KOPT-K1 (cell line): ENCODE data around the gene ACRBP.

Experiments used
- H3K27ac ChIP-seq: fragments of 200-600 bp; sonication (generic); 2 replicates; pipeline ENCODE4 v1.5.1; 2016; ENCODE audit warnings: antibody characterized with exemption, mild to moderate bottlenecking, low read depth, low read length; ENCODE audit not compliant: poor library complexity, severe bottlenecking
- H3K36me3 ChIP-seq: fragments of 200-600 bp; sonication (generic); 2 replicates; pipeline ENCODE4 v1.5.1; 2017; ENCODE audit warnings: antibody characterized with exemption, mild to moderate bottlenecking, low read length, moderate library complexity; ENCODE audit not compliant: insufficient read depth
- H3K9me3 ChIP-seq: fragments of 200-600 bp; sonication (generic); 2 replicates; pipeline ENCODE4 v1.5.1; 2017; ENCODE audit warnings: antibody characterized with exemption, low read length, mild to moderate bottlenecking; ENCODE audit not compliant: insufficient read depth, poor library complexity, severe bottlenecking

ACRBP gene

GRCh38 chr12:6662906-6663742, 15.9 kb upstream of the ACRBP start, which contains the start of gene ING4:
ING4 (minus strand) TSS chr12:6663119; CDS start chr12:6663101, 18 bp downstream.
- Histone ChIP-seq H3K36me3 (peaks cover 30% of the 10 kb centered on the region), H3K27ac (peak within 1 kb of the TSS; percentile 75), H3K9me3 (no peaks in the 10 kb centered on the region)

GRCh38 chr12:6662602-6662905, 15.3 kb upstream of the ACRBP start:
- Histone ChIP-seq H3K36me3 (peaks cover 25% of the 10 kb centered on the region), H3K9me3 (no peaks in the 10 kb centered on the region), H3K27ac (peak overlapping the region; percentile 75)

GRCh38 chr12:6653987-6654386, 6.8 kb upstream of the ACRBP start:
- peaks cover 67% of the 10 kb centered on the region for H3K36me3 ChIP-seq
- H3K27ac ChIP-seq, result no peak overlapping the region
- no peaks in the 10 kb centered on the region for H3K9me3 ChIP-seq

- peaks cover 66% of the 10 kb centered on the region for H3K36me3 ChIP-seq
- no peaks in the 10 kb centered on the region for H3K9me3 ChIP-seq
- no peak overlapping the region for H3K27ac ChIP-seq
Measured at GRCh38 chr12:6653342-6653741, 6.1 kb upstream of the ACRBP start.

GRCh38 chr12:6652391-6652790, 5.2 kb upstream of the ACRBP start:
- Histone ChIP-seq H3K36me3 (peaks cover 71% of the 10 kb centered on the region), H3K9me3 (no peaks in the 10 kb centered on the region), H3K27ac (no peak overlapping the region)

- no peaks in the 10 kb centered on the region for H3K9me3 ChIP-seq
- H3K27ac ChIP-seq, result no peak overlapping the region
- H3K36me3 ChIP-seq, result peaks cover 69% of the 10 kb centered on the region
Measured at GRCh38 chr12:6650832-6651231, 3.6 kb upstream of the ACRBP start.

- Histone ChIP-seq H3K36me3 (peaks cover 34% of the 10 kb centered on the region), H3K9me3 (no peaks in the 10 kb centered on the region), H3K27ac (no peak overlapping the region)
Measured at GRCh38 chr12:6646276-6647082, 753 bp downstream of the ACRBP start.

- Histone ChIP-seq H3K9me3 (no peaks in the 10 kb centered on the region), H3K27ac (peak overlapping the region; percentile 62), H3K36me3 (peaks cover 18% of the 10 kb centered on the region; the same call in 1 of the 2 replicates)
Measured at GRCh38 chr12:6644903-6645302, 2.3 kb downstream of the ACRBP start.

GRCh38 chr12:6644257-6644596, 3.0 kb downstream of the ACRBP start:
- peak overlapping the region; percentile 62 for H3K27ac ChIP-seq
- peaks cover 17% of the 10 kb centered on the region; the same call in 1 of the 2 replicates for H3K36me3 ChIP-seq
- no peaks in the 10 kb centered on the region for H3K9me3 ChIP-seq

GRCh38 chr12:6643569-6644256, 3.5 kb downstream of the ACRBP start:
- no peaks in the 10 kb centered on the region for H3K9me3 ChIP-seq
- peak overlapping the region; percentile 62 for H3K27ac ChIP-seq
- peaks cover 17% of the 10 kb centered on the region; the same call in 1 of the 2 replicates for H3K36me3 ChIP-seq

GRCh38 chr12:6641131-6641530, 6.1 kb downstream of the ACRBP start:
- H3K9me3 ChIP-seq, result no peaks in the 10 kb centered on the region

GRCh38 chr12:6640497-6640896, 6.7 kb downstream of the ACRBP start:
- no peaks in the 10 kb centered on the region for H3K9me3 ChIP-seq
- H3K27ac ChIP-seq, result no peak overlapping the region

More at GRCh38 chr12:6641131-6641530, 6.1 kb downstream of the ACRBP start:
- Histone ChIP-seq H3K27ac (no peak overlapping the region), H3K36me3 (no peaks in the 10 kb centered on the region)

GRCh38 chr12:6639151-6639801, 8.0 kb downstream of the ACRBP start:
- Histone ChIP-seq H3K27ac (peak overlapping the region; percentile 56), H3K36me3 (no peaks in the 10 kb centered on the region), H3K9me3 (no peaks in the 10 kb centered on the region)

More at GRCh38 chr12:6640497-6640896, 6.7 kb downstream of the ACRBP start:
- no peaks in the 10 kb centered on the region for H3K36me3 ChIP-seq

- Histone ChIP-seq H3K27ac (peak overlapping the region; percentile 56), H3K9me3 (no peaks in the 10 kb centered on the region)
Measured at GRCh38 chr12:6638305-6638704, 8.9 kb downstream of the ACRBP start.

More at GRCh38 chr12:6638305-6638704, 8.9 kb downstream of the ACRBP start:
- H3K36me3 ChIP-seq, result no peaks in the 10 kb centered on the region
